Activated CD4-positive, alpha-beta T cell treated with anti-CD3 and anti-CD28 coated beads for 1 hour (primary cell): Measurements from ENCODE around the gene PPA1.
"Not testable (repeated sequence)": the region's sequence is repeated elsewhere in the genome, so short reads cannot be mapped to it uniquely, and the experiment has no call there.

Experiments used
- DNase-seq: peaks from one replicate; pipeline ENCODE4 v3.0.0-alpha.2; 2020

The PPA1 gene

GRCh38 chr10:70166394-70166793 is 66.8 kb downstream of the PPA1 start:
- no peak for DNase-seq

- DNase-seq: no peak
Measured at GRCh38 chr10:70164163-70164562, 69.1 kb downstream of the PPA1 start.

- no peak for DNase-seq
Measured at GRCh38 chr10:70163448-70163847, 69.8 kb downstream of the PPA1 start.

DNA sequence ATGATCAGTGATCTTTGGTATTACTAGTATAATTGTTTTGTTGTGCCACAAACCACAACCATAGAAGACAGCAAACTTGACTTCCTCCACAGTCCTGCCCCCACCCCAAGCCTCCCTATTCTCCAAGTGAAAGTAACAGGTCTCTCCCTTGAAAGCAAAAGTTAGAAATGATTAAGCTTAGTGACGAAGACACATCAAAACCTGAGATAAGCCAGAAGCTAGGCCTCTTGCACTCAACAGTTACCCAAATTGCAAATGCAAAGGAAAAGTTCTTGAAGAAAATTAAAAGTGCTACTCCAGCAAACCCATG is 70.4 kb downstream of the PPA1 start:
- DNase-seq: no peak

DNA sequence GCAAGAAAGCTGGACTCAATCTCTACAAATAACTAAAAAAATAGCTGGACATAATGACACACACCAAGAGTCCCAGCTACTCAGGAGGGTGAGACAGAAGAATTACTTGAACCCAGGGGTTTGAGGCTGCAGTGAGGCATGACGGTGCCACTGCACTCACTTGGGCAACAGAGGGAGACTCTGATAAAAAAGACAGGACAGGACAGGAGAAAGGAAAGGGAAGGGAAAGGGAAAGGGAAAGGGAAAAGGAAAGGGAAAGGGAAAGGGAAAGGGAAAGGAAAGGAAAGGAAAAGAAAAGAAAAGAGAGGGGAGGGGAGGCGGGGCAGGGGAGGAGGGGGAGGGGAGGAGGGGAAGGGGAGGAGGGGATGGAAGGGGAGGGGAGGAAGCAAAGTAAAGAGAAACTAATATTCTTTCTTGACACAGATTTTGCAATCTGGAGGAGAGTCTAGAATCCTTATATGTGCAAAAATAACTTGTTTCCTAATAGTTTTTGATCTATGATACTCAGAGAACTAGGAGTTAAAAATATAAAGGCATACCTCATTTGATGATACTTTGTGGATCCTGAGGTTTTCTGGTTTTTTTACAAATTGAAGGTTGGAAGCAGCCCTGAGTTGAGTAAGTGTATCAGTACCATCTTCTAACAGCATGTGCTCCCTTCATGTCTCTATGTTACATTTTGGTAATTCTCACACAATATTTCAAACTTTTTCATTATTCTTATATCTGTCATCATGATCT is 70.9 kb downstream of the PPA1 start:
- no peak for DNase-seq

- no peak for DNase-seq
Measured at GRCh38 chr10:70160798-70161197, 72.4 kb downstream of the PPA1 start.

DNA sequence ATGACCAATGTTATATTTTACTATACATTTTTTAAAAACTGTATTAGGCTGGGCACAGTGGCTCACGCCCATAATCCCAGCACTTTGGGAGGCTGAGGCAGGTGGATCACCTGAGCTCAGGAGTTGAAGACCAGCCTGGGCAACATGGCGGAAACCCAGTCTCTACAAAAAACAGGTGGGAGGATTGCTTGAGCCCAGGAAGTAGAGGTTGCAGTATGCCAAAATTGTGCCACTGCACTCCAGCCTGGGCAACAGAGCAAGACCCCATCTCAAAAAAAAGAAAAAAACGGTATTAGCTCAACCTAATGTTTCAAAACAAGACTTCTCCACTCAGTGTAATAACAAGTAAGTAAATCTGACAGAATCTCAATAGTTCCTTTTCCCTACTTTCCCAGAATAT is 73.9 kb downstream of the PPA1 start:
- not testable (repeated sequence) for DNase-seq

- no peak for DNase-seq
Measured at GRCh38 chr10:70158113-70158512, 75.1 kb downstream of the PPA1 start.

DNA sequence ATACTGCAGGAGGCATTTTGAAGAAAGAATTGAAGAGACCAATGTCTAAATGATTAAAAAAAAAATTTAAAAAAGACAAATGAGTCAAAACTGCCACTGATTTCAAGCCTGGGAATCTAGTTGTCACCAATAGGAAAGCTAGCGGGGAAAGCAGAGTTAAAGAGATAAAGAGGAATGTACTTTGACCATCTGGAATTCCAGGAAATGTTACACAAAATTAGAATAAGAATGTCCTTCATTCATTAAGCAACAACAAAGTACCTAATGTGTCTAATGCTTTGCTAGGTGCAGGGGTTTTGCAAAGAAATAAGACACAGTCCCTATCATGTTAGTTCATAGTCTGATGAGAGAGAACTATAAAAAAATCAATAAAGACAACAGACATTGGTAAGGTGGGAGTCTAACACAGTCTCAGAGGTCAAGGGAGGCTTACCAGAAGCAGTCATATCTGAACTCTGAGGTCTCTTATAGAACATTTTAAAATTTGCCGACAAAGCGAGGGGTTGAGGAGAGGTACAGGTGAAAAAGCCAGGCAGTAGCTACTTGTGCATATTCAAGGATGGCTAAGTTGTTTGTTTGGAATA is 77.9 kb downstream of the PPA1 start:
- no peak for DNase-seq
